HG03060 (cell line): ENCODE results near the gene RTTN.

ENCODE experiments used
- ATAC-seq: cut with Tn5 transposase; IDR thresholded peaks from one replicate; pipeline ENCODE4 v1.9.1; 2021; ENCODE audit warnings: low read depth, moderate number of reproducible peaks; ENCODE audit not compliant: unreplicated experiment

Gene RTTN

GRCh38 chr18:70219688-70220087 is 14.2 kb upstream of the RTTN start:
- no peak for ATAC-seq

GRCh38 chr18:70216788-70217187 is 11.3 kb upstream of the RTTN start:
- ATAC-seq: no peak

- ATAC-seq: no peak
Measured at GRCh38 chr18:70207181-70207580, 1.7 kb upstream of the RTTN start.

GRCh38 chr18:70200286-70200685 is 5.2 kb downstream of the RTTN start:
- no peak for ATAC-seq

- ATAC-seq: no peak
Measured at GRCh38 chr18:70197844-70198243, 7.6 kb downstream of the RTTN start.

GRCh38 chr18:70197026-70197425 is 8.5 kb downstream of the RTTN start:
- ATAC-seq: no peak

- ATAC-seq: no peak
Measured at GRCh38 chr18:70195852-70196434, 9.5 kb downstream of the RTTN start.

GRCh38 chr18:70195014-70195614 is 10.4 kb downstream of the RTTN start:
- peak; percentile 34 for ATAC-seq

GRCh38 chr18:70194227-70194890 is 11.1 kb downstream of the RTTN start:
- ATAC-seq: peak; percentile 89

GRCh38 chr18:70190529-70190928 is 15.0 kb downstream of the RTTN start:
- no peak for ATAC-seq

GRCh38 chr18:70188113-70188512 is 17.4 kb downstream of the RTTN start:
- no peak for ATAC-seq

GRCh38 chr18:70183441-70183840 is 22.0 kb downstream of the RTTN start:
- no peak for ATAC-seq

GRCh38 chr18:70182548-70182947 is 22.9 kb downstream of the RTTN start:
- no peak for ATAC-seq

GRCh38 chr18:70181725-70182124 is 23.8 kb downstream of the RTTN start:
- no peak for ATAC-seq

GRCh38 chr18:70181015-70181414 is 24.5 kb downstream of the RTTN start:
- no peak for ATAC-seq

- ATAC-seq: no peak
Measured at GRCh38 chr18:70176537-70176936, 28.9 kb downstream of the RTTN start.

GRCh38 chr18:70175216-70175615 is 30.3 kb downstream of the RTTN start:
- ATAC-seq: no peak

GRCh38 chr18:70172225-70172624 is 33.3 kb downstream of the RTTN start:
- ATAC-seq: no peak

GRCh38 chr18:70169747-70170146 is 35.7 kb downstream of the RTTN start:
- no peak for ATAC-seq

GRCh38 chr18:70166668-70167067 is 38.8 kb downstream of the RTTN start:
- no peak for ATAC-seq

GRCh38 chr18:70165936-70166335 is 39.6 kb downstream of the RTTN start:
- peak; percentile 68 for ATAC-seq

- ATAC-seq: no peak
Measured at GRCh38 chr18:70160073-70160678, 45.3 kb downstream of the RTTN start.
